Activated naive CD4-positive, alpha-beta T cell (primary cell): ENCODE results near the gene TMEM214.

Experiments
- DNase-seq, 4 experiments: peaks; one replicate each; lab custom pipeline; 2025; lab: John Stamatoyannopoulos, UW

Gene TMEM214

DNA sequence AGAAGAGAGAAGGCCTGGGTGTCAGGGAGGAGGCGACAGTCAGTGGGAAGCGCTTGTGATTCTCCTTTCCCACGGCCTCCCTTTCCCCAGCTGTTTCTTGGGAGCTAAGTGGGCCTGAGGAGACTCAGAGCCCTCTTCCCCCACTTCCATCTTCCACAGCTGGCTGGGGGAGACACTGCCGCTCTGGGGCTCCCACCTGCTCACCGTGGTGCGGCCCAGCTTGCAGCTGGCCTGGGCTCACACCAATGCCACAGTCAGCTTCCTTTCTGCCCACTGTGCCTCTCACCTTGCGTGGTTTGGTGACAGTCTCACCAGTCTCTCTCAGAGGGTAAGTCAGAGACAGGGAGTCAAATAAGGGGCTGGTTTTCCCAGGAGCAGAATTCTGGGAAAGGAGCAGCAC lies 7.1 kb downstream of the TMEM214 start:
- DNase-seq: no peak

DNA sequence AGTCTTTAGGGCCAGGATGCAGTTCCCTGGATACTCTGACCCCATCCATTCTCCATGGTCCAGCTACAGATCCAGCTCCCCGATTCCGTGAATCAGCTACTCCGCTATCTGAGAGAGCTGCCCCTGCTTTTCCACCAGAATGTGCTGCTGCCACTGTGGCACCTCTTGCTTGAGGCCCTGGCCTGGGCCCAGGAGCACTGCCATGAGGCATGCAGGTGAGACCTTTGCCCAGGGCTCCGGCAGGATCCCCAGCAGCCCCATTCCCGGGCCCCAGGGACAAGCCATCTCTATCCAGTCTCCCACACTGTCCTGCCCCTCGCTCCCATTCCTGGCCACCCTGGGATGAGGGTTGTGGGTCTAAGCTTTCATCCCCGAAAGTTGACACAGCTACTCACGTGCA lies 7.5 kb downstream of the TMEM214 start:
- no peak for DNase-seq

DNA sequence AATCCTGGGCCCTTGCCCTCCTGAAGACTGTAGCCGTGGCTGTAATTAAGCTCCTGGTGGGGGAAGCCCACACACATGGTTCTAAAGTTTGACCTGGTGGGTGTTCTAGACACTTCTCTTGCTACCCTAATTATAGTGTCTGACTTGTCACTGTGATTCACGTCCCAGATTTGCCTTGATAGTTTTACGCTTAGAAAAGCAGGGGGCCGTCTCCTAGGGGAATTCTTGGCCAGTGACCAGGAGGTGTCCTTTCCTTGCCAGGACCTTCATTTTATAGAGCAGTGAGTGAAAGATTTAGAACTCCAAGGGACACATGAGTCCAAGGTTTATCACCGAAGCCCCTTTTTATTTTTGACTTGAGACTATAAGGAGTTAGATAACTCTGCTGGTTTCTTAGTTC lies 9.0 kb downstream of the TMEM214 start:
- DNase-seq: no peak

DNA sequence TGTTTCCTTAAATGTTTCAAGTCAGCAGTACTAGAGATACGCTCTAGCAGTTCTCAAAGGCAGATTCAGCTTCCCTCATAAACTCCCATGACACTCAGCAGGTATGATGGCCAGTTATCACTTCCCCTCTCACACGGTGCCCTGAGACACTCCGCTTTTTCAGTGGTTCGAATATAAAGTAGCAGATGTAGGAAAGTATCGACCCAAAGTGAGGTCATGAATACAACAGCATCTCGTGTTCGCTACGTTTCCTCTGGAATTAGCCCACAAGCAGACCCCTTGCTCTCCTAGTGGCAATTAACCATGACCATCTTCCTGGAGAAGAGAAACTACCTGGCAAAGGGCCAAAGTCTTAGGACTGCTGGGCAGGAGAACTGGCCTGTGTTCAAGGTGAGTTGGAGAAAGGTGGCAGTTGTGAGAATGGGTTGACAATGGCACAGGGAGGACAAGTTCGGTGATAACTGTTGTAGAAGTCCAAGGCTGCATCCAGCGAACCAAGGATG lies 9.4 kb downstream of the TMEM214 start:
- DNase-seq: no peak

DNA sequence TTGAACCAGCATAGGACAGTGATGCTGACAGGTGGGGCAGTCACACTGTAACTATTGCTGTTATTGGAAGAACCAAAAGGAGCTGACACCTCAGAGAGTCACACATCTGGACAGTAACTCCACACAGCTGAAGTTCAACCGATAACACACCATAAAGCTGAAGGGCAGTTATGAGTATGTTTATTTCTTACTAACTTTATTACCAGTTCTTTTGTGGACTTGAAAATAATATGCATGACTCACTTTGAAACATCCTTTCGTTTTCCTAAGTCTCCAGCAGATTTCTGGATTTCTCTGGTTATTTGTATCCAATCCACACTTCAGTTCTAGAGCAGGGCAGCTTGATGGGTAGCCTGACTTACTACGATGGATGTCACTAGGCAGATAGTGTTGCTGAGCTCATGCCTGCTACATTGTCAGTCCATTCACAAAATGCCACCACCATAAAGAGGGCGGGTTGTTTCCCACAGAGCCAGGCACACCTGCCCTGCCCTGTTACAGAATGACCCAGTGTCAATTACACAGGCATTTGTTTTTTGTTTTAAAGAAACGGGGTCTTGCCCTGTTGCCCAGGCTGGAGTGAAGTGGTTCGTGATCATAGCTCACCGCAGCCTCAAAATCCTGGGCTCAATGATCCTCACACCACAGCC lies 10.3 kb downstream of the TMEM214 start:
- no peak for DNase-seq

DNA sequence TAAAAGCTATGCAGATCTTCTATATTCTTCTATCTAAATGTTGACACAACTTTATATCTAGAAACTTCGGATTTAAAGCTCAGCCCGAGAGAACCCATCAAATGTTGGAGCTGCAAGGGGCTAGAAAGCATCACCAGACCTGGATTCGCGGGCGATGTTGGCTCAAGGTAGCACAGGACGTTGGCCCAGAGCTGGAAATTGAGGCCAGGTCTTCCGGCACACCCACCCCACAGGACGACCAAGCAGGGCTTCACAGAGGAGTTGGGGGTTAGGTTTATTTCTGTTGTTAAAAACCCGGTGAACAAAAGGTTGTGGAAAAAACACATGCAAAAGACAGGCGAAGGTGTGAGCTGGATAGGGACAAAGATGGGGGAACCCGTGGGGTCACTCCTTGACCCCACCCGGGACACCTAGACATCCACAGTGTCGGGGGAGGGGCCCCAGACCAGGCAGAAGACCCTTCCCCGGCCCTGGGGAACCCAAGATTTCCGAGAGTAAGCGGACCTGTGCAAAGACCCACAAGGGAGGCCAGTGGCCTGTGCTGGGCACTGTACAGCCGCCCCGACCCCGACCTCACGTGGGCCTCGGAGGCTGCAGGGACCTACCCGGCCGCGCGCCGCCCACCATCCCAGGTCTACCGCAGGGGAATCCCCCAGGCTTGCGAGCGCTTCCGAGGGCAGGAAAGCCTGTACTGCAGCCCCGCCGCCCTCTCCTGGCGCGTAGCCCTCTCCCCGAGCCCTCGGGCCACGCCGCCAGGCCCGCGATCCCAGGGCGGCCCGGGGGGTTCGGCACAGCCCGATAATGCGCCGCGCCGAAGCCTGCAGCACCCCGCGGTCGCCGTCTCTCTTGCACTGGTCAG lies 16.9 kb downstream of the TMEM214 start:
- DNase-seq: peak in 3 of 4 experiments; percentile 36 to 48 (median 40)

DNA sequence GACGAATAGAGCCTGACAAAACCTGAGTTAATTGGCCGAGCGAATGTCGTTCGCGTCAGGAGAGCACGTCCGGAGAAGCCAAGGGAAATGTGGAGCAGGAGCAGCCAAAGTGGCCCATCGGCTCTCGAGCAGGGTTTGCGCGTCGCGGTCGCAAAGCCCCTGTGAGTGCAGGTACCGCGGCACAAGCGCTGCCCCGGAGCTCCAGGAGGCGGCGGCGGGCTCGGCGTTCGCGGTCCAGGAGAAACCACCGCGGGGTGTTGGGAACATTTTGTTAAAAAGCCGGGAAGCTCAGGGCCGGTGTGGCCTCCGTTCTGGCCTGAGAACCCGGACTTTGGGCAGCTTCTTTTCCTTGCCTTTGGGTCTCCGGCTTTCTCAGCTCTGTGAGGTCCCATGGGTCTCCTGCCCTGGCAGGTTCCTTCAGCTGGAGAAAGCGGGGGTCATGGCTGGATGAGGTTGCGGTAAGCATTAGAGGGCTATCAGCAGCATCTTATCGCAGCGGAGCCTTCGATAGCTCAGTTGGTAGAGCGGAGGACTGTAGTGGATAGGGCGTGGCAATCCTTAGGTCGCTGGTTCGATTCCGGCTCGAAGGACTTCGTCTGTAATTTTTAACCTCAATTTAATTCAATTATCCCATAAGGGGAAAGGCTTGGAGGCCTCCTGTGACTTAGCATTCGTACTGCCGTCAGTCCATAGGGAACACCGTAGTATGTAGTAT lies 17.7 kb downstream of the TMEM214 start:
- DNase-seq: peak; percentile 84 to 96 (median 90)

DNA sequence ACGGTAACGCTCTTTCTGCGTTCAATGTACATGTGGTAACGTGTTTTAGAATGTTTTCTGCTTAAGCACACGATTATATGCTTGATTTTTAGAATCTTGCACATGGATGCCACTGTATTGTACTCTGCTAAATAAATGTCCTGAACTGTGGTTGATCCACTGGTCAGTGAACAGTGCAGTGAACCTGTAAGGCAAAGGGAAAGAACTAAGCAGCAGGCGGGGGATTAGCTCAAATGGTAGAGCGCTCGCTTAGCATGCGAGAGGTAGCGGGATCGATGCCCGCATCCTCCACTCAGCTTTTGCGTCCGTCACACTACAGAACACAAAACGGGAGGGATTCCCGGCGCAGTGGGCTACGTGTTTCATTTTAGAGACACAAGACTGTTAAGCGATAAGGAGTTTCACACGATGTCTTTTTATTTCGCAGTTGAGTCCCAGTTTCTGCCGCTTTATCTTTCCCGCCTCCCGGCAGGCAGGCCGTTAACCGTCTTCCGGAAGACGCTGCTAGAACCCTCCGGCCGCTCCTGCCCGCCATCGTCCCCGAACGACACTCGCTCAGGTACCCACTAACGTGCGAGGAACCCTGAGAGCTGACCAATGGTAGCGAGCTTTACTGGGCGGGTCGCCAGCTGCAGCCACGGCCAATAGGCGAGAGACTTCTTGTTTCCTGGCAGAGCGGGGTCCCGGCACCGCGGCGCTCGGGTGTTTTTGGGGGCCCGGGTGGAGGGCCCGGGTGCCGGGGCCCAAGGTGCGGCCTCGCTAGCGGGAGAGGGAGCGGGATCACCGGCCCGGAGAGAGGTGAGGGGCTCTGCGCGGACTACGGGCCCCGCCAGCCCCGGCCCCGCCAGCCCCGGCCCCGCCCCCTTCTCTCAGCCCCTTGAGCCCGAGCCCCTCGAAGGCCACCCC lies 18.5 kb downstream of the TMEM214 start, which contains the start of gene AGBL5:
Gene AGBL5 (plus strand): TSS at position 673 of the 906 bp plus-strand sequence. CDS start 1,291 bp downstream, outside the sequence.
- peak; percentile 88 to 94 (median 92) for DNase-seq

DNA sequence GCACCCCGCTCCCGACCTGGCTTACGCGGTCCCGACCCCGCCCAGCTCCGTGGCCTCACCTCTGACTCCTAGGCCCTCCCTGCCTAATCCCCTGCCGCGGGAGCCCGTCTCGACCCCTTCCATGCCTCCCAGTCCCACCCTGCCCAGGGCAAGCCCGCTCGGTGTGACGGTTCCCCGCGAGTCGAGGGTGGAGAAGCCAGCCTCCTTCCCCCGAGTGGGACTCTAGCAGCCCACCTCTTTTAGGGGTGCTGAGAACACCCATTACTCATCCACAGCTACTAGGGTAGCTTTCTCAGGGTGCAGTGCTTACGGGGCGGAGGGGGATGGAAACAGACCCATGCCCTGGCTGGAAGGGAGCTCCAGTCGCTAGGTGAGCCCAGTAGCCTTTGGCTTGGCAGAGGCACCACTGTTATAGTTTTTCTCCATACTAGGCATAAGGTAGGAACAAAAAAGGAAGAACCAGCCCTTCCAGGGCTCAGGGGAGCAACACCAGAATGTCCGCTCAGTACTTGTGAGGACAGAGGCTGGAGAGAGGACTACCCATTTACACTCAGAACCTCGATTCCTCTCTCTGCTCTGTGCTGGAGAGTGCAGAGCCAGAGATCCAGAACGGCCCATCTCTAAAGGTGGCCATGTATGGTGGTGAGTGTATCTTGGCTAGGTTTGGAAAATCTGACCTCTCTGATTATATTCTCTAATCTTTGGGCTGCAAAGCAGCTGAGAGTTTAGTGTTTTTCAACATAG lies 19.3 kb downstream of the TMEM214 start:
- DNase-seq: peak in 3 of 4 experiments; percentile 38 to 61 (median 49)

DNA sequence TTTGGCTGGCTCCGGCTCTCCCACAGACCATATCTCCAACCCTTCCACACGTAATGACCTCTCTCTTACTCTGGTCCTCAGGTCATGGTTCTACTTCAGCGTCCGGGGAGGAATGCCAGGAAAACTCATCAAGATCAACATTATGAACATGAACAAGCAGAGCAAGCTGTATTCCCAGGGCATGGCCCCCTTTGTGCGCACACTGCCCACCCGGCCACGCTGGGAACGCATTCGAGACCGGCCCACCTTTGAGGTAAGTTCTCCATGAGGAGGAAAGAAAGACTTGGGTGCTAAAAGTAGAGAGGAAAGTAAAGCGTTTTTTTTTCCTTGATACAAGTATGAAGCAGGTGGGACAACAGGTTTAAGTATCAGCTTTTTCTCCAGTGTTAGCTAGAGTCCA lies 20.6 kb downstream of the TMEM214 start:
- DNase-seq: no peak

DNA sequence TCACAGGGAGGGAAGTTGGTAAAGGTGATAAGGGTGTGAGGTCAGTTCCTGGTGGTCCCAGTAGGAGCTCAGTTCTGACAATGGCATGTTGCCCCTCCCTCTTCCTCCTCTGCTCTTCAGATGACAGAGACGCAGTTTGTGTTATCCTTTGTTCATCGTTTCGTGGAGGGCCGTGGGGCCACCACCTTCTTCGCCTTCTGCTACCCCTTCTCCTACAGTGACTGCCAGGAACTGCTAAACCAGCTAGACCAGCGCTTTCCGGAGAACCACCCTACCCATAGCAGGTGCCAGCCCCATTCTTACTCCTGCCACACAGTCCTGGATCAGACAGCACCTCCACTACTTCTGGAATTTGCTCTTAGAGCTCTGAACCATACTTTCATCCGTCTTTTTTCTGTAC lies 21.0 kb downstream of the TMEM214 start:
- no peak for DNase-seq

DNA sequence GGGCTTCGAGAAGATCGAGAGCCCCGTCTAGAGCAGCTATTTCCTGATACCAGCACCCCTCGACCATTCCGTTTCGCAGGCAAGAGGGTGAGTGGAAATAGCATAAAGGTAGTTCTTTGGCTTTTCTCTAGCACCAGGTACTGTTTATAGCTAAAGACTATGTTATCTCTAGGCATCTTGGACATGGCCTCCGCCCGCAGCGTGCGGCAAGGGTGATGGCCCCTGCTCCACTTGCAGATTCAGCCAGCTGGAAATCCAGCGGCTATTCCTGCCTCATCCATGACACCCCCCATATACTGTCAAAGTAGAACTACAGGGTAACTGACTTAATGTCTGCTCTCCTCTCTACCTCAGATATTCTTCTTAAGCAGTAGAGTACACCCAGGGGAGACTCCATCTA lies 22.0 kb downstream of the TMEM214 start:
- DNase-seq: no peak

DNA sequence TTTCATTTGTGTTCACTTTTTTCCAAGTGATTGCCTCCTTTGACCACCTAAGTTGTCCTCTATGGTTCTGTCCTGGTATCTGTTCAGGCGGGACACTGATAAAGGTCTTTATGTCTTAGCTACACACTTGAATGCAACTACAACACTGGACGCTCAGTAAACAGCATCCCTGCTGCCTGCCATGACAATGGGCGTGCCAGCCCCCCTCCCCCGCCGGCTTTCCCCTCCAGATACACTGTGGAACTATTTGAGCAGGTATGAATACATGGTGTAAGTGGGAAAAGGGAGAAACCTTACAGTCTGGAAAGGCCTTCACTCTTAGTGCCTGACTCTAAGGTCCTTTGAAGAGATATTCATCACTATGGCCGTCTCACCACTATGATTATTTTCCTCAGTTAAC lies 24.4 kb downstream of the TMEM214 start:
- no peak for DNase-seq

DNA sequence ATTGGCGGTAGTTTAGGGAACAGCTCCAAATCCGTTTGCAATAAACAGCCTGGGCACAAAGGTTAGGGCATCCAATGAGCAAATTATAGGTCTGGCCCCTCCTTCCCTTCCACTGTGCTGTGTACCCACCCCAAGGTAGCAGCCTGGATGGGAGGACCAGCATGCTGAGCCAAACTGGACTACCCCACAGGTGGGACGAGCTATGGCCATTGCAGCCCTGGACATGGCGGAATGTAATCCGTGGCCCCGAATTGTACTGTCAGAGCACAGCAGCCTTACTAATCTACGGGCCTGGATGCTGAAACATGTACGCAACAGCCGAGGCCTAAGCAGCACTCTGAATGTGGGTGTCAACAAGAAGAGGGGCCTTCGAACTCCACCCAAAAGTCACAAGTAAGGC lies 25.4 kb downstream of the TMEM214 start:
- DNase-seq: no peak

DNA sequence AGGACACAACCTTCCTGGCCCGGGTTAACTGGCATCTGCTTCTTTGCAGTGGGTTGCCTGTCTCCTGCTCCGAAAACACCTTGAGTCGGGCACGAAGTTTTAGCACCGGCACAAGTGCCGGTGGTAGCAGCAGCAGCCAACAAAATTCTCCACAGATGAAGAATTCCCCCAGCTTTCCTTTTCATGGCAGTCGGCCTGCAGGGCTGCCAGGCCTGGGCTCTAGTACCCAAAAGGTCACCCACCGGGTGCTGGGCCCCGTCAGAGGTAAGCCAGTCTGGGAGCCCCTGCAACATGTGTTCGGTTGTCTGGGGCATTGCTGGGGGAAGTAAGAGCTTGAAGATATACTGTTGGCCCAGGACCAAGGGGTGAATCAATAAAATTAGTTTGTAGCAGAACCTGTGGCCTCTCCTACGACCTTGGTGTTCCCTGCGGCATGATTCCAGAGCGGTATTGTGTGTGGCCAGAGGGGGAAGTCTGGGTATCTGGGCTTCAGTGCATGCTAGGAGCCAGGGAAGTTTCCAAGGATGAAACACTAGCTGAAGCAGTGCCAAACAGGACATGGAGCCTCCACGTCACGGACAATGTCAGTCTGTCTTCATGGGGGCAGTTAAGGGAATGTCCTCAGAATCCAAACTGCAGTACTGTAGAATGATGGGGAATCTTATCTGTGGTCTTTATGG lies 26.5 kb downstream of the TMEM214 start:
- no peak for DNase-seq

DNA sequence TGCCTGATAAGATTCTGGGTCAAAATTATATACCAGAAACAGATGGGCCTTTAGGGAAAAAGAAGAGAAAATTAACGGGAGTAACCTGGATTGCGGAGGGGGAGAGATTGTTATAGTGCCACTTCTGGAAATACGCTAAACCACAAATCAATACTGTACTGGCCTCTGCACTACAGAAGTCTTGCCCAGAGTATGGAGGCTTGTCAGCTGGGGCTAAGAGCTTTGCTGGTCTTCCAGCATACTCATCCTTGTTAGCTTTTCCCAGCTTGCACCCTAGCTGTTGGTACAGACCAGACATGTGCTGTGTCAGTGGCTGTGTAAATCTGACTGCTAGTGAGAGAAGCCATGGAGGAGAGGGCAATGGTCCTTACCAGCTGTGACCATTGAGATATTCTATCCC lies 27.6 kb downstream of the TMEM214 start:
- no peak for DNase-seq

DNA sequence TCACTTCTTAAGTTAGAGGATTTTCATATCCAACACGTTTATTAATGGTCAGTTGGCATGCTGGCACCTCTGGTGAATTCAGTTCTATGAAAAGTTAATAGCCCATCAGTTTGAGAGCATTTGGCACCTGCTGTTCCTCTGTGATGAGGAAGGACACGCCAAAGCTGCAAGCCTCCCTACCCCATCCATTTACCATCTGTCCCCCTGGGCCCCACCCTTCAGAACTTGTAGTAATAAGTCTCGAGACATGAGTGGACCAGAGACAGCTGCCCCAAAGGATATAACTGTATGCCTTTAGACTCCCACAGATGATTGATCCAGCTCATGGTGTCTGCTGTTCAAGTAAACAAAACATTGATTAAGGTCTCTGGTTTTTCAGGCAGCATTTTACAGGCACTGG lies 32.4 kb downstream of the TMEM214 start:
- no peak for DNase-seq

DNA sequence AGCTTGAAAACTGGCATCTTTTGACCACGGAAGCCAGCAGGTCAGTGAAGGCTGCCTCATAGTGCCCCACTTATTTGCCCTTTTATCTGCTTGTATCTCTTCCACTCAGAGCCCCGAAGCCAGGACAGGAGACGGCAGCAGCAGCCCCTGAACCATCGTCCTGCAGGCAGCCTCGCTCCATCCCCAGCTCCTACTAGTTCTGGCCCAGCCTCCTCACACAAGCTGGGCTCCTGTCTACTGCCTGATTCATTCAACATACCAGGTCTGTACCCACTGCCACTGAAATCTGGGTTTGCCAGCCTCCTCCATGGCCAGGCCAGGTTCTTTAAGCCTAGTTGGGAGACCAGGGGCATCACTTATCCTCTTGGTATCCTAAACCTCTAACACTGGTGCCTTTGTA lies 34.6 kb downstream of the TMEM214 start:
- no peak for DNase-seq

DNA sequence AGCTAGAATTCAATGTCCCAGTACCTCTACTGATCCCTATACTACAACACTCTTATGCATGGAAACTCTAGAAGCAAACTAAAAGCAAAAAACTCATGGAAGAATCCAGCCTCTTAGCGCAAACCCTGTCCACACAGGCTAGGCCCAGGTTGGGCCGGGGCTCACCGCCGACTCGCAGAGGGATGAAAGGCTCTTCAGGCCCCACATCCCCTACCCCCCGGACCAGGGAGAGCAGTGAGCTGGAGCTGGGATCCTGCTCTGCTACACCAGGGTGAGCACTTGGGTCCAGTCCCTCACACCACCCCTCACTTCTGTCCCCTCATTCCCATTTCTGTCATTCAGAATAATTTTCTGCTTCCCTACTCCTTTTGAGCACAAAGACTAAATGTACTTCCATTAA lies 36.7 kb downstream of the TMEM214 start:
- DNase-seq: no peak

DNA sequence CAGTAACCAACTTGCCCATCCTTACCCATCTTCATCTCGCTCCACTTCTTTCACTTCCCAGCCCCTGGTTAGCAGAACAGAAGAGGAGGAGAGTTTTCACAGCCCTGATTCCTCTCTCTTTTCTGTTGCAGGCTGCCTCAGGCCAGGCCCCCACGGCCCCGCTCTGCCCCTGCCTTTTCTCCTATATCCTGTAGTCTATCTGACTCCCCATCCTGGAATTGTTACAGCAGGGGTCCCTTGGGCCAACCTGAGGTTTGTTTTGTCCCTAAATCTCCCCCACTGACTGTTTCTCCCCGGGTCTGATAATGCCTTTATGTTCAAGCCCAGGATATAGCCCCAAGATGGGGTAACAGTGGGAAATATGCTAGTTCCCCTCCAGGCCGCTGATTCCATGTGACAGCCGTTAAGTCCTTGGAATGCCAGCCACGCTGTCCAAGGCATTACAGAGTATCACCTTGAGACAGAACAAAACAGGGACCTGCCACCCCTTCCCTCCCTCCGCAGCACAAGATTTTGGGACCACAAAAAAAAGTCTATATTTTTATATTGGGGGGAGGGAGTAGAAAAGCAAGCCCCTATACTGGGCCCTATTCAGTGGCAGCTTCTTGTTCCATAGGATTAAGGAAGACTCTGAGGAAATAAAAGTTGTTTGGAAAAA lies 37.3 kb downstream of the TMEM214 start:
- DNase-seq: no peak
